Stomach smooth muscle (tissue), 2 donors: ENCODE measurements around the gene TGDS.

Source experiments
- H3K27ac ChIP-seq: one replicate; pipeline ENCODE4 v1.7.0; 2013; ENCODE audit warnings: mild to moderate bottlenecking, low read length, inconsistent platforms
- H3K27me3 ChIP-seq, 2 donors: one replicate each; pipeline ENCODE4 v1.7.0; 2013; ENCODE audit warnings: low read length in 2 of 2; ENCODE audit not compliant: insufficient read depth in 2 of 2, control insufficient read depth in 1 of 2
- H3K36me3 ChIP-seq, 2 donors: one replicate each; pipeline ENCODE4 v1.7.0; 2013; ENCODE audit warnings: low read length in 2 of 2; ENCODE audit not compliant: control insufficient read depth in 2 of 2, insufficient read depth in 2 of 2
- H3K4me1 ChIP-seq: one replicate; pipeline ENCODE4 v1.7.0; 2013; ENCODE audit warnings: low read length; ENCODE audit not compliant: control insufficient read depth, insufficient read depth
- H3K4me3 ChIP-seq, 2 donors: one replicate each; pipeline ENCODE4 v1.7.0; 2013; ENCODE audit warnings: low read length in 2 of 2
- H3K9ac ChIP-seq, 2 donors: one replicate each; pipeline ENCODE4 v1.7.0; 2013; ENCODE audit warnings: low read length in 2 of 2, mild to moderate bottlenecking in 1 of 2
- H3K9me3 ChIP-seq, 2 donors: one replicate each; pipeline ENCODE4 v1.7.0; 2013; ENCODE audit warnings: low read length in 2 of 2; ENCODE audit not compliant: control insufficient read depth in 2 of 2
- donor health status: healthy.
- donor health status: Pancreatic carcinoma.

Gene TGDS

GRCh38 chr13:94553766-94554165 lies 42.2 kb downstream of the TGDS start:
- H3K36me3 ChIP-seq, result no peaks in the 10 kb centered on the region
- no peaks in the 10 kb centered on the region for H3K9me3 ChIP-seq
- no peak overlapping the region for H3K27ac ChIP-seq
- H3K4me3 ChIP-seq, result no peak overlapping the region
- peaks cover 2% of the 10 kb centered on the region for H3K4me1 ChIP-seq
- H3K27me3 ChIP-seq, result no peaks in the 10 kb centered on the region
- H3K9ac ChIP-seq, result no peak overlapping the region

- Histone ChIP-seq H3K4me1 (peaks cover 4% of the 10 kb centered on the region), H3K36me3 (no peaks in the 10 kb centered on the region), H3K4me3 (no peak overlapping the region), H3K27me3 (no peaks in the 10 kb centered on the region), H3K27ac (no peak overlapping the region), H3K9me3 (no peaks in the 10 kb centered on the region), H3K9ac (no peak overlapping the region)
Measured at GRCh38 chr13:94552095-94552494, 43.9 kb downstream of the TGDS start.

- no peaks in the 10 kb centered on the region for H3K27me3 ChIP-seq
- H3K4me3 ChIP-seq, result peak overlapping the region; percentile 85 to 90
- H3K9me3 ChIP-seq, result no peaks in the 10 kb centered on the region
- no peaks in the 10 kb centered on the region for H3K36me3 ChIP-seq
- peak overlapping the region; percentile 97 for H3K27ac ChIP-seq
- peak overlapping the region; percentile 88 to 97 for H3K9ac ChIP-seq
- H3K4me1 ChIP-seq, result peaks cover 4% of the 10 kb centered on the region
Measured at GRCh38 chr13:94550062-94550738, 45.8 kb downstream of the TGDS start.

GRCh38 chr13:94549232-94550061 lies 46.5 kb downstream of the TGDS start:
- peaks cover 4% of the 10 kb centered on the region for H3K4me1 ChIP-seq
- peak overlapping the region; percentile 97 for H3K27ac ChIP-seq
- H3K27me3 ChIP-seq, result no peaks in the 10 kb centered on the region
- H3K9ac ChIP-seq, result peak overlapping the region; percentile 88 to 97
- H3K4me3 ChIP-seq, result peak overlapping the region; percentile 85 to 90
- no peaks in the 10 kb centered on the region for H3K36me3 ChIP-seq
- no peaks in the 10 kb centered on the region for H3K9me3 ChIP-seq

- peak overlapping the region; percentile 85 to 90 for H3K4me3 ChIP-seq
- H3K4me1 ChIP-seq, result peaks cover 4% of the 10 kb centered on the region
- H3K27ac ChIP-seq, result peak overlapping the region; percentile 97
- H3K36me3 ChIP-seq, result no peaks in the 10 kb centered on the region
- H3K27me3 ChIP-seq, result no peaks in the 10 kb centered on the region
- peak overlapping the region; percentile 88 to 97 for H3K9ac ChIP-seq
- H3K9me3 ChIP-seq, result no peaks in the 10 kb centered on the region
Measured at GRCh38 chr13:94548821-94549231, 47.1 kb downstream of the TGDS start.

GRCh38 chr13:94548382-94548781 lies 47.6 kb downstream of the TGDS start:
- peak overlapping the region; percentile 97 for H3K27ac ChIP-seq

GRCh38 chr13:94546061-94546839 lies 49.7 kb downstream of the TGDS start:
- Histone ChIP-seq H3K9me3 (no peaks in the 10 kb centered on the region), H3K27me3 (no peaks in the 10 kb centered on the region), H3K27ac (no peak overlapping the region)

More at GRCh38 chr13:94548382-94548781, 47.6 kb downstream of the TGDS start:
- no peaks in the 10 kb centered on the region for H3K9me3 ChIP-seq
- peaks cover 4% of the 10 kb centered on the region for H3K4me1 ChIP-seq
- H3K27me3 ChIP-seq, result no peaks in the 10 kb centered on the region
- peak overlapping the region; percentile 88 to 97 for H3K9ac ChIP-seq
- H3K36me3 ChIP-seq, result no peaks in the 10 kb centered on the region
- peak overlapping the region; percentile 85 to 90 for H3K4me3 ChIP-seq

GRCh38 chr13:94544922-94545321 lies 51.0 kb downstream of the TGDS start:
- Histone ChIP-seq H3K4me1 (peaks cover 4% of the 10 kb centered on the region), H3K4me3 (no peak overlapping the region), H3K27me3 (no peaks in the 10 kb centered on the region), H3K9me3 (no peaks in the 10 kb centered on the region), H3K27ac (no peak overlapping the region), H3K36me3 (no peaks in the 10 kb centered on the region), H3K9ac (no peak overlapping the region)

More at GRCh38 chr13:94546061-94546839, 49.7 kb downstream of the TGDS start:
- no peak overlapping the region for H3K4me3 ChIP-seq
- peaks cover 4% of the 10 kb centered on the region for H3K4me1 ChIP-seq
- H3K9ac ChIP-seq, result no peak overlapping the region
- no peaks in the 10 kb centered on the region for H3K36me3 ChIP-seq

- H3K4me1 ChIP-seq, result no peaks in the 10 kb centered on the region
Measured at GRCh38 chr13:94542917-94543316, 53.0 kb downstream of the TGDS start.

GRCh38 chr13:94537740-94538630 lies 58.0 kb downstream of the TGDS start:
- Histone ChIP-seq H3K9me3 (no peaks in the 10 kb centered on the region), H3K27ac (no peak overlapping the region)

More at GRCh38 chr13:94542917-94543316, 53.0 kb downstream of the TGDS start:
- H3K27ac ChIP-seq, result no peak overlapping the region
- no peaks in the 10 kb centered on the region for H3K9me3 ChIP-seq
- no peaks in the 10 kb centered on the region for H3K27me3 ChIP-seq
- H3K36me3 ChIP-seq, result no peaks in the 10 kb centered on the region
- H3K4me3 ChIP-seq, result no peak overlapping the region
- no peak overlapping the region for H3K9ac ChIP-seq

More at GRCh38 chr13:94537740-94538630, 58.0 kb downstream of the TGDS start:
- H3K27me3 ChIP-seq, result no peaks in the 10 kb centered on the region
- no peak overlapping the region for H3K9ac ChIP-seq
- H3K36me3 ChIP-seq, result no peaks in the 10 kb centered on the region
- no peaks in the 10 kb centered on the region for H3K4me1 ChIP-seq
- H3K4me3 ChIP-seq, result no peak overlapping the region
